AG08395 (cell line): ENCODE data around the gene CHAC2.
"Not testable (repeated sequence)": the region's sequence is repeated elsewhere in the genome, so short reads cannot be mapped to it uniquely, and the experiment has no call there.

Experiments
- DNase-seq: peaks from one replicate; pipeline ENCODE4 v3.0.0; 2012; ENCODE audit warnings: mixed read lengths, low spot score

The CHAC2 gene

GRCh38 chr2:53767405-53768241 is at the start of gene CHAC2:
Gene CHAC2 (plus strand): TSS chr2:53767804. CDS start chr2:53767887, 83 bp downstream.
- DNase-seq, result peak; percentile 93

- not testable (repeated sequence) for DNase-seq
These were observed 46.7 kb upstream of the CHAC2 start for GRCh38 chr2:53720944-53721343.

- no peak for DNase-seq
These were observed 43.1 kb upstream of the CHAC2 start for GRCh38 chr2:53724536-53724935.

- DNase-seq, result no peak
These were observed 41.9 kb upstream of the CHAC2 start for GRCh38 chr2:53725662-53726061.

- no peak for DNase-seq
These were observed 39.7 kb upstream of the CHAC2 start for GRCh38 chr2:53727921-53728320.

- DNase-seq, result no peak
These were observed 38.4 kb upstream of the CHAC2 start for GRCh38 chr2:53729143-53729762.

- no peak for DNase-seq
These were observed 30.5 kb upstream of the CHAC2 start for GRCh38 chr2:53737091-53737490.

- no peak for DNase-seq
These were observed 28.6 kb upstream of the CHAC2 start for GRCh38 chr2:53739032-53739431.

GRCh38 chr2:53740170-53740569 is 27.4 kb upstream of the CHAC2 start:
- DNase-seq, result peak; percentile 27

- no peak for DNase-seq
These were observed 23.1 kb upstream of the CHAC2 start for GRCh38 chr2:53744395-53745065.

- no peak for DNase-seq
These were observed 17.4 kb upstream of the CHAC2 start for GRCh38 chr2:53750041-53750768.

- peak; percentile 16 for DNase-seq
These were observed 15.9 kb upstream of the CHAC2 start for GRCh38 chr2:53751728-53752127.

- DNase-seq, result no peak
These were observed 15.2 kb upstream of the CHAC2 start for GRCh38 chr2:53752385-53752784.

GRCh38 chr2:53753041-53753440 is 14.6 kb upstream of the CHAC2 start:
- no peak for DNase-seq

- peak; percentile 55 for DNase-seq
These were observed 12.5 kb upstream of the CHAC2 start for GRCh38 chr2:53755121-53755520.

GRCh38 chr2:53756644-53757043 is 11.0 kb upstream of the CHAC2 start:
- DNase-seq, result no peak

GRCh38 chr2:53757206-53757605 is 10.4 kb upstream of the CHAC2 start:
- DNase-seq, result not testable (repeated sequence)

GRCh38 chr2:53765767-53766166 is 1.8 kb upstream of the CHAC2 start:
- no peak for DNase-seq

- no peak for DNase-seq
These were observed 588 bp downstream of the CHAC2 start for GRCh38 chr2:53768242-53768542.

GRCh38 chr2:53769318-53769945 is 1.8 kb downstream of the CHAC2 start:
- no peak for DNase-seq

GRCh38 chr2:53770264-53770663 is 2.7 kb downstream of the CHAC2 start:
- DNase-seq, result no peak

- no peak for DNase-seq
These were observed 9.5 kb downstream of the CHAC2 start for GRCh38 chr2:53777134-53777533.
